Measurements from ENCODE around the gene STXBP3. TPM values are rescaled to one million over a fixed set of nuclear protein-coding genes. Genes with fewer than 3 reads are reported as not detected.

Gene STXBP3
- total and polyA plus RNA-seq, 8 donors = 19.1 to 50.7 (median 26.6) TPM

DNA sequence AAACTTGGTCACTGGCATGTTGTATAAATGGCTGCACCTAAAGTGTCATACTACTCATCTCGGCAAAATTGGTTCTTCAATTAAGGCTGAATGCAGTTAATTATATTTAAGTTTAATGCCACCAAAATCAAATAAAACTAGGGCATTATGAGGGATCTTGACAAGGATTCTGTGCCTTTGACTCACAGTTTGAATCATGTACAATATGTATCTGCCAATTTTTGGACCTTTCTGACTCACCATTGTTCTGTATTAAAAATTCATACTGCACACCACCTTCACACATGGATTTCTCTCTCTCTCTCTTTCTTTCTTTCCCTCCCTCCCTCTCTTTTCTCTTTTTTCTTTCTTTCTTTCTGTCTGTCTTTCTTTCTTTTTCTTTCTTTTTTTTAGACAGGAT, 14.1 kb upstream of the STXBP3 start:
- TF ChIP-seq, protein P1, sequence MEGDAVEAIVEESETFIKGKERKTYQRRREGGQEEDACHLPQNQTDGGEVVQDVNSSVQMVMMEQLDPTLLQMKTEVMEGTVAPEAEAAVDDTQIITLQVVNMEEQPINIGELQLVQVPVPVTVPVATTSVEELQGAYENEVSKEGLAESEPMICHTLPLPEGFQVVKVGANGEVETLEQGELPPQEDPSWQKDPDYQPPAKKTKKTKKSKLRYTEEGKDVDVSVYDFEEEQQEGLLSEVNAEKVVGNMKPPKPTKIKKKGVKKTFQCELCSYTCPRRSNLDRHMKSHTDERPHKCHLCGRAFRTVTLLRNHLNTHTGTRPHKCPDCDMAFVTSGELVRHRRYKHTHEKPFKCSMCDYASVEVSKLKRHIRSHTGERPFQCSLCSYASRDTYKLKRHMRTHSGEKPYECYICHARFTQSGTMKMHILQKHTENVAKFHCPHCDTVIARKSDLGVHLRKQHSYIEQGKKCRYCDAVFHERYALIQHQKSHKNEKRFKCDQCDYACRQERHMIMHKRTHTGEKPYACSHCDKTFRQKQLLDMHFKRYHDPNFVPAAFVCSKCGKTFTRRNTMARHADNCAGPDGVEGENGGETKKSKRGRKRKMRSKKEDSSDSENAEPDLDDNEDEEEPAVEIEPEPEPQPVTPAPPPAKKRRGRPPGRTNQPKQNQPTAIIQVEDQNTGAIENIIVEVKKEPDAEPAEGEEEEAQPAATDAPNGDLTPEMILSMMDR (IDR thresholded peaks at IDR 0.05) = no peak
- ATAC-seq (no peak), DNase-seq (no peak), FAIRE-seq (no peak)
- Histone ChIP-seq H3K27ac (no peak overlapping the region), H3K4me3 (no peak overlapping the region), H3K27me3 (no peaks in the 10 kb centered on the region), H3K4me1 (no peaks in the 10 kb centered on the region), H3K9me3 (no peaks in the 10 kb centered on the region), H3K36me3 (no peaks in the 10 kb centered on the region)
- 93 to 97% methylated on average over 1 of the region's 1 CpG for WGBS, 2 donors
- intact Hi-C loops (cut with DNase I) = no loop called here

DNA sequence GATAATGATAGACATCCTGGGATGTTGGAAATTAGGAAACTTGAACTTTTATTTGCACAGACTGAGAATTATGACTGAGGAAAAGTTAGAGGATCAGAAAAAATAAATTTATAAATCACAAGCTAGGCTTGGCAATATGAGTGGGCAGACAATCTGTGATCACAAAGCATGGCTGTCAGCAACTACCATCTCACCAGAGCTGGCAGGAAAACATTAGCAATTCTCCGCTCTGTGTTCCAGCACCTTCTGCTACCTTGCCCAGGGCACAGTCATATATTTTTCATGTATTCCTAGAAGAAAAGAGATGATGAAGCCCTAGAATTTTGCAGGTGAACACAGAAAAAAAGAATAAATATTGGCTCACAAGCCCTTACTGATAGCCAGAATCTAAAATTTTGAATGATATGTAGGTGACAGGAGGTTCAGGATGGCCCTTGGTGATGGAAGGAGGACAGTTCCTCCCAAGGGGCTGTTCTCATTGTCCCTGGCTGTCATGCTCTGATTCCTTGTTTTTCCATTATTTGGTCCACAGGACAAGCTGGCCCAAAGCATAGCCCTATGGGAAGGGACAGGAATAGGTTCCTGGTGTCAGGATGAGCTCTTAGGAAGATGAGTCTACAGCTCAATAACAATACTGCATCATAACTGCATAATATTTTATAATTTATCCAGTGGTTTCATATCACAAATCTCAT, 12.2 kb upstream of the STXBP3 start:
- Histone ChIP-seq H3K27ac (no peak overlapping the region), H3K4me1 (no peaks in the 10 kb centered on the region), H3K4me3 (no peak overlapping the region), H3K27me3 (no peaks in the 10 kb centered on the region), H3K9me3 (no peaks in the 10 kb centered on the region), H3K36me3 (no peaks in the 10 kb centered on the region)
- DNase-seq = no peak
- TF ChIP-seq, protein P1 (IDR thresholded peaks at IDR 0.05) = no peak
- FAIRE-seq = no peak
- intact Hi-C loops (cut with DNase I) = no loop called here
- WGBS, 2 donors = 93 to 100% methylated on average over 1 of the region's 1 CpG
- no peak for ATAC-seq

DNA sequence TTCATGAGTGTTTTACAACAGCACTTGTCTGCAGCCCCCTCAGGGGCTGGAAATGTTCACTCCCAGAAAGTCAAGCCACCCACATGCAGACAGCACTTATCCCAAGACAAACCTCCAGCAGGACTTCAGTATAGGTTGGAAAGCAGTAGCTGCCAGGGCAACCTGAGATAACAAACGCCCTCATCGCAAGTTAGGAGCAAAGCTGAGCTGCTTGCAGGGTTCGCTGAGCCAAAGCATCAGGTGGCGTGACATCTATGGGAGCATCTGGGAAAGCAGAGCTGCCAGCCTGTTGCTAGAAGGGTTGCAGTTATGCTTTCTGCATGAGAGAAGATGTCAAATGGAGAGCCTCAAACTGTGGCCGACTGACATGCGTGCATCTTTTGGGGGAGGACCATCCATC, 4.2 kb upstream of the STXBP3 start:
- Histone ChIP-seq H3K4me3 (no peak overlapping the region), H3K36me3 (no peaks in the 10 kb centered on the region), H3K4me1 (no peaks in the 10 kb centered on the region), H3K9me3 (no peaks in the 10 kb centered on the region), H3K27ac (no peak overlapping the region), H3K27me3 (no peaks in the 10 kb centered on the region)
- intact Hi-C loops (cut with DNase I) = no loop called here
- DNase-seq = no peak
- 65 to 69% methylated on average over 6 of the region's 6 CpGs for WGBS, 2 donors
- TF ChIP-seq, protein P1 (IDR thresholded peaks at IDR 0.05) = no peak
- ATAC-seq = no peak
- no peak for FAIRE-seq

DNA sequence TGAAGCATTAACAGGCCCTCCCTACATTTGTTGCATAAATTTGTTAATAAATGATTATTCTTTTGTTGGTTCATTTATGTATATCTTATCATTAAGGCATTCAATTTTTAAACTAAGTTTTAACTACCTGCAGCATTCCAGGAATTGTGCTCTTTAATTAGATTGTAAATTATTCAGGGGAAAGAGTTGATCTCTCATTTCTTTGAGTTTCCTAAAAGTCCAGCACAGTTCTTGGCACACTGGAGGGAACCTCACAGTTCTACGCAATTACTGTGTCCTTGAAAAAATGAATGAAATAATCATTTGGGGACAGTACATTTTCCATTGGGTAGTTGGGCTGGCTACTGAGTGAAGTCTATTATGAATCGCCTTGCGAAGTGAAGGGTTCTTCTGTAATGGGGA, 493 bp upstream of the STXBP3 start:
- ATAC-seq (no peak), FAIRE-seq (no peak), DNase-seq (no peak)
- peak overlapping the region in 3 of 4 donors; percentile 91 to 99 (median 98) for H3K27ac ChIP-seq
- TF ChIP-seq, protein P1 (IDR thresholded peaks at IDR 0.05) = no peak
- H3K9me3 ChIP-seq = no peaks in the 10 kb centered on the region
- H3K36me3 ChIP-seq = no peaks in the 10 kb centered on the region
- intact Hi-C loops (cut with DNase I) = no loop called here
- peaks cover 5 to 14% (median 6%) of the 10 kb centered on the region in 3 donors for H3K4me1 ChIP-seq
- H3K4me3 ChIP-seq = peak overlapping the region in 2 of 4 donors; percentile 71 to 90
- 20 to 26% methylated on average over 3 of the region's 3 CpGs for WGBS, 2 donors
- no peaks in the 10 kb centered on the region for H3K27me3 ChIP-seq

DNA sequence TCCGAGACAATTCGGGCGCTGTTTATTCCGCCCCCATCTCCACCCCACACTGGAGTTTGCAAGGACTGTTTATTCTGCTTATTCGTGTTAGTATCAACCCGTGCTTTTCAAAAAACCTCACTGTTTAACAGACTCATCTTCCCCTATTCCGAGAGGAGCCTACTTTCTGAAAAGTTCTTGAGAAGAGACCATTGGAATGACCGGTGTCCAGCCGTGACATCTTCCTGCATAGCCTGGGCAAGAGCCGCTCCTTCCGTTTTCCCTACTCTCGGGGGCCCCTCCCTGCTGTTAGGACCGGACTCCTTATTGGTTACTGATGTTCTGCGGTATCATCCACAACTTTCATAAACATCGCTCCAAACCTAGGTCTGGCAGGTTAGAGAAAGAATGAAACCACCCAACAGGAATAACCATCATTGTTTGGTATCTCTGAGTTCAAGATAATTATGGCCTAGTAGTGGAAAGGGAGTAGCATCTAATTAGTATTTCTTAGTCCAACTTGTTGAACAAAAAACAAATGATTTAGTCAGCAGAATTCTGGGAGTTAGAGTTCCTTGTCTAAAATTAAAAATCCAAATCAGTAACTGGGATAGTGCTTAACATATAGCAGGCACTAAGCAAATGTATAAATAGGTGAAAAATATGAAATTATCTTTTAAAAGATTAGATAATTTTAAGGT, 837 bp downstream of the STXBP3 start:
- Histone ChIP-seq H3K36me3 (peaks cover 0 to under 1% (median under 1%) of the 10 kb centered on the region in 3 donors), H3K27ac (peak overlapping the region; percentile 91 to 99 (median 97)), H3K27me3 (no peaks in the 10 kb centered on the region), H3K4me1 (peaks cover 5 to 14% (median 6%) of the 10 kb centered on the region in 3 donors), H3K4me3 (peak overlapping the region; percentile 59 to 90 (median 71)), H3K9me3 (no peaks in the 10 kb centered on the region)
- DNase-seq (peak; percentile 52 to 66 (median 62)), ATAC-seq (peak; percentile 51 to 74 (median 63)), FAIRE-seq (peak; percentile 51)
- 0 to 1% methylated on average over 15 of the region's 15 CpGs for WGBS, 2 donors
- TF ChIP-seq, protein P1 (IDR thresholded peaks at IDR 0.05) = no peak
- intact Hi-C loops (cut with DNase I) = no loop called here
